HG03039 (cell line): Measurements from ENCODE around the gene RLF.
A peak's percentile ranks its signal among the peaks of the same experiment; 100 is the strongest.

Source experiments
- ATAC-seq: cut with Tn5 transposase; IDR thresholded peaks from one replicate; pipeline ENCODE4 v1.9.1; 2021; ENCODE audit warnings: mild to moderate bottlenecking, moderate library complexity; ENCODE audit not compliant: unreplicated experiment

Gene RLF, protein sequence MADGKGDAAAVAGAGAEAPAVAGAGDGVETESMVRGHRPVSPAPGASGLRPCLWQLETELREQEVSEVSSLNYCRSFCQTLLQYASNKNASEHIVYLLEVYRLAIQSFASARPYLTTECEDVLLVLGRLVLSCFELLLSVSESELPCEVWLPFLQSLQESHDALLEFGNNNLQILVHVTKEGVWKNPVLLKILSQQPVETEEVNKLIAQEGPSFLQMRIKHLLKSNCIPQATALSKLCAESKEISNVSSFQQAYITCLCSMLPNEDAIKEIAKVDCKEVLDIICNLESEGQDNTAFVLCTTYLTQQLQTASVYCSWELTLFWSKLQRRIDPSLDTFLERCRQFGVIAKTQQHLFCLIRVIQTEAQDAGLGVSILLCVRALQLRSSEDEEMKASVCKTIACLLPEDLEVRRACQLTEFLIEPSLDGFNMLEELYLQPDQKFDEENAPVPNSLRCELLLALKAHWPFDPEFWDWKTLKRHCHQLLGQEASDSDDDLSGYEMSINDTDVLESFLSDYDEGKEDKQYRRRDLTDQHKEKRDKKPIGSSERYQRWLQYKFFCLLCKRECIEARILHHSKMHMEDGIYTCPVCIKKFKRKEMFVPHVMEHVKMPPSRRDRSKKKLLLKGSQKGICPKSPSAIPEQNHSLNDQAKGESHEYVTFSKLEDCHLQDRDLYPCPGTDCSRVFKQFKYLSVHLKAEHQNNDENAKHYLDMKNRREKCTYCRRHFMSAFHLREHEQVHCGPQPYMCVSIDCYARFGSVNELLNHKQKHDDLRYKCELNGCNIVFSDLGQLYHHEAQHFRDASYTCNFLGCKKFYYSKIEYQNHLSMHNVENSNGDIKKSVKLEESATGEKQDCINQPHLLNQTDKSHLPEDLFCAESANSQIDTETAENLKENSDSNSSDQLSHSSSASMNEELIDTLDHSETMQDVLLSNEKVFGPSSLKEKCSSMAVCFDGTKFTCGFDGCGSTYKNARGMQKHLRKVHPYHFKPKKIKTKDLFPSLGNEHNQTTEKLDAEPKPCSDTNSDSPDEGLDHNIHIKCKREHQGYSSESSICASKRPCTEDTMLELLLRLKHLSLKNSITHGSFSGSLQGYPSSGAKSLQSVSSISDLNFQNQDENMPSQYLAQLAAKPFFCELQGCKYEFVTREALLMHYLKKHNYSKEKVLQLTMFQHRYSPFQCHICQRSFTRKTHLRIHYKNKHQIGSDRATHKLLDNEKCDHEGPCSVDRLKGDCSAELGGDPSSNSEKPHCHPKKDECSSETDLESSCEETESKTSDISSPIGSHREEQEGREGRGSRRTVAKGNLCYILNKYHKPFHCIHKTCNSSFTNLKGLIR (N-terminal part only)

DNA sequence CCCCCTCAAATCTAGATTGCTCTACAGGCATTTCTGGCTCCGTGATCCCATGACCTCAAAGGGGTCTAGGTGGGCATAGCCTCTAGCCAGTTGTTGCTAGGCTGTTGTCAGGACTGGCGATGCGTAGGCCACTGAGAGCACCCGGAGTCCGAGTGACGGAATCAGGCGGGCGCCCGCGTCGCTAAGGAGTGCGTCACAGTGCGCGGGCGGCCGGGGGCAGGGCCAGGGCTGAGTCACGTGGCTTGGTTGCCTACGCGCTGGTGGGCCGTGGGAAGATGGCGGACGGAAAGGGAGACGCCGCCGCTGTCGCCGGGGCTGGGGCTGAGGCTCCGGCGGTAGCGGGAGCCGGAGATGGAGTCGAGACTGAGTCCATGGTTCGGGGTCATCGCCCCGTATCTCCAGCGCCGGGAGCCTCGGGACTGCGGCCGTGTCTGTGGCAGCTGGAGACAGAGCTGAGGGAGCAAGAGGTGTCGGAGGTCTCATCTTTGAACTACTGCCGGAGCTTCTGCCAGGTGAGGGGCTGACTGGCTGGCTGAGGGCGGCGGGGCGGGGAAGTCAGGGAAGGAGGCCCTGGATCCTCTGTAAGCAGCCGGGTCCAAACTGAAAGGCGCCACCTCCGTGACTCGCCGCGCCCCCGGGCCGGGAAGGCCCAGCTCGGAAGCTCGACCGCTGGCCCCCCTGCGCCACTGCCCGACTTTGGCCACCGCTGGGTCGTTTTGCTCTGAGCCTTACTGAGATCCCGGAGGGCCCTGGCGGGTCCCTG, at the start of gene RLF:
TSS of gene RLF (plus strand) at position 263 of the 763 bp plus-strand sequence. CDS start at position 276, 13 bp downstream.
- peak; percentile 85 for ATAC-seq

DNA sequence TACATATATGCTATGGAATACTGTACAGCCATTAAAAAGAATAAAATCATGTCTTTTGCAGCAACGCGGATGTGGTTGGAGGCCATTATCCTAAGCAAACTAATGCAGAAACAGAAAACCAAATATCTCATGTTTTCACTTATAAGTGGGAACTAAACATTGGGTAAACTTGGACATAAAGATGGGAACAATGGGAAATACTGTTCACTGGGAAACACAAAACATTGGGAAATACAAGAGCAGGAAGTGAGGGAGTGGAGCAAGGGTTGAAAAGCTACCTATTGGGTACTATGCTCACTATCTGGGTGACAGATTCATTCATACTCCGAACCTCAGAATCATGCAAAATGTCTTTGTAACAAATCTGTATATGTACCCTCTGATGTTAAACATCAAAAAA, 46.8 kb upstream of the RLF start:
- ATAC-seq, result no peak

DNA sequence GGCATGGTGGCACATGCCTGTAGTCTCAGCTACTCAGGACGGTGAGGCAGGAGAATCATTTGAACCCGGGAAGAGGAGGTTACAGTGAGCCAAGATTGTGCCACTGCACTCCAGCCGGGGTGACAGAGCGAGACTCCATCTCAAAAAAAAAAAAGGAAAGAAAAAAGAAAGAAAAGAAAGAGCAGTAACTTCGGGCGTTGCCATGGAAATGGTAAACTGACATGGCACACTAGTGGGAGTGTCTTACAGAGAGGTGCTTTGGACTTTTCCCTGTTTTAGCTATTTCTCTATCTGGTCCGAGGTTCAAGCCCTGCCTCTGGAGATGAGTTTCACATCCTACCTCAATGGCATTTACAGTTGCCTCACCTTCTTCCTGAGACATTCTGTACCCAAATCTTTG, 41.1 kb upstream of the RLF start:
- no peak for ATAC-seq

DNA sequence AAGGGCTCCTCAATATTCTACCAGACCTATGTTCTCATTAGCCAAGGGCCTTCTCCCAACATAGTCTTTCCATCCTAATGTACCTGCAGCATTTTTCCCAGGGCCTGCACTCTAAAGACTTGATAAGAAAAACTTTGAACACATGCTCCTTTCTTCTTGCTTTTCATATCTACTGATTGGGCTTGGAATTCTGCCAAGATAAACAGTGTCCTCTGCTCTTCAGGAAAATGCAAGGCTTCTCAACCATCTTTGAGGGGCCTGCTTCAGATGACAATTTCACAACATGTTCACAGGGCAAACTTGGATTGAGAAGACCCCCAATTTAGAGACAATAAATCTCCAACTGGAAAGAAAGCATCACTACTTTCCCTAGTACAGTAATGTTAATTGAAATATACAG, 38.3 kb upstream of the RLF start:
- no peak for ATAC-seq

DNA sequence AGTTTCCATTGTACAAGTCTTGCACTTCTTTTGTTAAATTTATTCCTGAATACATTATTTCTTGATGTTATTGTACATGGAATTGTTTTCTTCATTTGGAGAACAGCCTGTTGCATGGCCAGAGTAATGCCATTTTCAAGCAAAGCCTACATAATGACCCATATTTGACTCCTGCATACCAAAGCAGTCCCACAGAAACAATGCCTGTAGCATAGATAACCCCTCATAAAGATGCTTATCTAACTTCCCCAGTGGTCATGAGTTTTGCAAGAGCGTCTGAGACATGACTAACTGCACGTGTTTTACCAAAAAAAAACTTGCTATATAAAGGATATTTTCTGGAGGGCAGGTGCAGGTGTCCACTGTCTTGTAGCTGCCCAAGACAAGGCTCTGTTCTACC, 30.3 kb upstream of the RLF start:
- ATAC-seq, result no peak

DNA sequence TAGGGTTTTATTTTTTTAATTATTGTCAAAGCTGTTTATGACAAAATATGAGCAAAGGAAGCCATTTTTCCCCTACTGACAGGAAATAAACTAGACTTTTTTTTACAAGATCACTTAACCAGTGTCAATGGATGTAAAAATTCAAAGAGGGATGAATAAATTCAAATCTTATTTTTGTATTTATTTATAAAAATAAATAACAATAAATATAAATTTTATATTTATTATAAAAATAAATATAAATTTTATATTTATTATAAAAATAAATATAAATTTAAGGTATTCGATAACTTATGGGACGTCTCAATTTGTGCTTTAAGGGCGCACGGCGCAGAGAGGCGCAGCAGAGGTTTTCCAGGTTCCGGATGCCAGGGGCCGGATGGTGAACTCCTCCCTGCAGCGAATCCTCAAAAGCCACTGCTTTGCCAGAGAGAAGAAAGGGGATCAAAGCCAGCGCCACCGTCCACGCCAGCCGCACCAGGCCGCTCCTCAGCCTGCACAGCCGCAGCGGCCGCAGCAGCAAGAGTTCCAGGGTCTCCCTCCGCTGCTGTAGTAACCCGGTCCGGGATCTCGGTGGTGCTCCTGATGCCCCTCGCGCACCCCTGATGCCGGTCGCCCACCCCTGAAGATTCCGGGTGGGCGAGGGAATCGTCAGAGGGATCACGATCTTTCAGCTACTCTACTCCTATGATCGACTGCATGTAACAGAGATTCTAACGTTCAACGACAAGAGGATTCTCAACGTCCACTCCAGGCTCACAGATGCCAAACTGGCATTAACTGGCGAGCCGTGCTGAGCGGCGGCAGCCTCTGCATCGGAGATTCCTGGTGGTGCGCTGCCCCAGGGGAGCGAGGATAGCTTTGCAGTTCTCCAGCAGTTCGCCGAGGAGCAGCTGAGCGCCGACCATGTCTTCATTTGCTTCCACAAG, 28.5 kb upstream of the RLF start:
- ATAC-seq, result no peak

DNA sequence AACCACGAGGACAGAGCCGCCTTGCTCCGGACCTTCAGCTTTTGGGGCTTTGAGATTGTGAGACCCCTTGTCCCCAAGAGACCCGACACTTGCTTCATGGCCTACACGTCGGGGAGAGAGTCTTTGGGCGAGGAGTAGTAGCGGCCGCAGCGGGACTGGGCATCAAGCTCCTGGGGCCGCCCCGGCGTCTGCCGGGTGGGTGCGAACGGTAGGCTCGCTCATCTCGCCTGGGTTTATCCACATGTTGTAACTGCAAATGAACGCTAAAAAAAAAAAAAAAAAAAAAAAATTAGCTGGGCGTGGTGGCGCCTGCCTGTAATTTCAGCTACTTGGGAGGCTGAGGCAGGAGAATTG, 27.9 kb upstream of the RLF start:
- no peak for ATAC-seq

DNA sequence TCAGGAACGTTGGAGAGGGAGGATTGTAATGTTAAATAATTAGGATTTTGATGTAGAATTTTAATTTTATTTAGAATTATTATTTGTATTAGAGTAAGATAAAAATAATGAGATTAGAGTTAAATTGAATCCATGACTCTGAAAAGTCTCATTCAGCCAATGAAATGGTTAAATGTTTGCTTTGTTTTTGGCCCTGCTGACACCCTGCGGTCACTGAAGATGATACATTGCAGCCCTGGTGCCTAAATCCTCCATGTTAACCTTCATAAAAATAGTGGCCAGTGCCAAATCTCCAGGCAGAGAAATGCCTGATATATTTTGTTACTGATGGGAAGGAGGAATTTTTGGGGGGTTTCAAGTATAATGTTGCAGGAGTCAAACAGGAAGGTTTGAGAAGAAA, 27.3 kb upstream of the RLF start:
- ATAC-seq, result no peak

DNA sequence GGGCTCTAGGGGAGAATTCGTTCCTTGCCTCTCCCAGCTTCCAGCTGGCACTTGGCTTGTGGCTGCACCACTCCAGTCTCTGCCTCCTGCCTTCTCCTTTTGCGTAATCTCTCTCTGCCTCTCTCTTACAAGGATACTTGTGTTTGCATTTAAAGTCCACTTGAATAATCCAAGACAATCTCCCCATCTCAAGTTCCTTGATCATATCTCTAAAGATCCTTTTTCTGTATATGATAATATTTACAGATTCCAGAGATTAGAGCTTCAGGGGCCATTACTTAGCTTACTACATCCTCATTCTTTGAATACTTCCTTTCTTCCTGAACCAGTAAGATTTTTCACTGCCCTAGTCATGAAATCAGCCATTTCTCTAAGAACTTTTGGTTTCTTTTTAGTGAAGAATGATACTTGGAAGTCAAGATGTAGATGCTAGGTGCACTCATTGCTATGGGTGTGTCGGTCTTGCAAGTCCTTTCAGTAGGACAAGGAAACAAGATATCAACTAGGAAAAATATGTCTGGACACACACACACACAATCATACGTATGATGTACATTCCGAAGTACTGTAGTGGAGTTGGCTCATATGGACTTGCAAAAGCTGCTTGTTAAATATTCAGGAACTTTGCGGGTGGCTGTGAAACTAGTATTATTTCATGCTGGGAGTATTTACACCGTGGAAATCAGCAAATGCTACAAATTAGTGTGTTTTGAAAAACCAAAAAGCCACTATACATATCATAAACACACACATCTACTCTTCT, 20.8 kb upstream of the RLF start:
- ATAC-seq, result no peak

DNA sequence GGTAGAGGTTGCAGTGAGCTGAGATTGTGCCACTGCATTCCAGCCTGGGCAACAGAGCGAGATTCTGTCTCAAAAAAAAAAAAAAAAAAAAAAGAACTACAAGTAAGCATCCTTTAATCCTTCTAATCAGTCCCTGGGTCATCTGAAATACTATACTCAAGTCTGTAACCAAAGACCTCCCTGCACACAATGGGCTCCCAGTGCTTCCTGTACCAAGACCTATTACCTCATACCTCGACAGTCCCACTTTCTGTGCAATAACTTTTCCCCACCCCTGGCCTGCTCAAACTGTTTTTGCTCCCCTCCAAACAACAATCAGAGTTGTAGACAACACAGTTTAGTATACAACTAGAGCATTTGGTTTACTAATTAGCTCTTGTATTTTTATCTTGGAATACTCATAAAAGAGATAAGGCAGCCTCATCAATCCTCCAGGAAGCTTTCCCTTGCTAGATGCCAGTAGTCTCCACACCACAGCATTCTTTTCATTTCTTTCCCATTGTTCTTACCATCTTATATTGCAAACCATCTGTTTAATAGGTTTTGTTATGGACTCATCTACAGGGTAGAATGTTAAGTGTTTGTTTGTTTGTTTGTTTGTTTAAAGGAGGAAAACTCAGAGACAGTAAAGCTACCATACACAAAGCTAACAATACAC, 19.2 kb upstream of the RLF start:
- ATAC-seq, result no peak

DNA sequence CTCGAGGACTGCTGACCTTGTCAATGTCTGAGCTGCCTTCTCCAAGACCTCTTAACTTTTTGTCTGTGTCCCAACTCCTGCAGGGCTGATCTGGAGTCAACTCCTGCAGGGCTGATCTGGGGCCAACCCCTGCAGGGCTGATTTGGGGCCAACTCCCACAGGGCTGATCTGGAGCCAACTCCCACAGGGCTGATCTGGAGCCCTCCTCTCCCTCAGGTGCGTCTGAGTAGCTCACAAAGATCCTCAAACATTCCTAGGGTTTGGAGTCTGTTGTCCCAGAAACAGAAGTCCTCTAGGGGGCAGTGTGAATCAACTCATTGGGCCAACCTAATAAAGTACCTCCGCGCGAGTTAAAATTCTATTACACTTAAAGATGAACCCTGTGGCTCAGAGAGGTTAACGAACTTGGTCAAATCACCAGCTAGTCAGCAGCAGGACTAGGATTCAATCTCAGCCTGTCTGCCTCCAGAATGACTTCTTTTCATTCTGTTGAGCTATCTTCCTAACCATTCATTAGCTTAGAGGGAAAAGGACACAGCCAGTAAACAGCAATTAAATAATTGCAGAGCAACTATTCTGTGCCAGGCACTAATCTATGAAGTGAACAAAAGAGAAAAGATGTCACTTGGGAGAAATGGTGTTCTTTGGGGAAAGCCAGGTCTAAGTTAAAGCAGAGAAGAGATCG, 17.2 kb upstream of the RLF start:
- no peak for ATAC-seq

DNA sequence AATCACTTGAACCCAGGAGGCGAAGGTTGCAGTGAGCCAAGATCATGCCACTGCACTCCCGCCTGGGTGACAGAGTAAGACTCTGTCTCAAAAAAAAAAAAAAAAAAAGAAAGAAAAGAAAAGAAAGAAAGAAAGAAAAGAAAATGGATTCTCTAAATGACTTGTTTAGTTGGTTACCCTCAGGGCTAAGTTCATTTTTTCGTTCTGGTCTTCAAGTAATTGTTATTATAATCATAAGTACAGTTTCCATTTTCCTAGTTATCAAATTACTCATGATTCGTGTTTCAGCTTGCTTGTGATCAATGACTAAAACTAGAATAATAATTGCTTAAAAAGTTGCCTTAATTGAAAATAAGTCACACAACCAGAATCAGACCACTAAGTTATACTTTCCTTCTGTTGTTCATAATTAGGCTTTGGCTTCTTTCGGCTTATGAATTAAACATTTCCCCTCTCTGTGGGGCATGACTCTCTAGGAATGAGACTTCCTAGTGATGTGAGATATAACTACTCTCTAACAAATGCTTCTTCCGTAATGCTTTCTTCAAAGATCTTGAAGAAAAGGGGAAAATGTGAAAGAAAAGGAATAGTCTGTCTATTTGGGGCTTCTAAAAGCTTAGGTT, 9.6 kb upstream of the RLF start:
- no peak for ATAC-seq

DNA sequence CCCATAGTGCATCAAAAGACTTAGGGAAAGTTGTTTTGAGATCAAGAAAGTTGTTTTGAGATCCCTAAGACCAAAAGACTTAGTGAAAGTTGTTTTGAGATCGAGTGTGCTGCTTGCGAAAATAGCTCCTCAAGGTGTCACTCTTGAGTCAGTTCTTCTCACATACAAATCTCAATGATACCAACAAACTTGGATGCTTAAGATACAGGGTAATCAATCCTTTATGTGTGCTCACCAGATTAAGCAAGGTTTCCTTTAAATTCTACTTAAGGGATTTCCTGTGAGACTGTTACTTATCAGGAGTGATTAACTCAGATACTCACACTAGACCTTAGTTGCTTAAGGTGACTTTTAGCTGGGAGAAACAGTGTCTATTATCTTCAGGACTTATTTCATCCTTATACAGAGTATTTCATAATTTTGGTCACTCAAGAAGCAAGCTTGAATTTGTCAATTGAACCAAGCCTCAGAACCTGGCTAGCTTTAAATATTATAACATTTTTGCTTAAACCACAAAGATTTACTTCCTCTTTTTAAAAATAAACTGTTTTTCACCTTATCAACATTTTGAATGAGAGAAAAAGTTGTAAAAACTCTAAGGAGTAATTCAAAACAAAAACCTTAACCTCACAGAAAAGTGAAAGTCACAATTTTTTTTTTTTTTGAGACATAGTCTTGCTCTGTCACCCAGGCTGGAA, 8.0 kb upstream of the RLF start:
- ATAC-seq, result peak; percentile 27

DNA sequence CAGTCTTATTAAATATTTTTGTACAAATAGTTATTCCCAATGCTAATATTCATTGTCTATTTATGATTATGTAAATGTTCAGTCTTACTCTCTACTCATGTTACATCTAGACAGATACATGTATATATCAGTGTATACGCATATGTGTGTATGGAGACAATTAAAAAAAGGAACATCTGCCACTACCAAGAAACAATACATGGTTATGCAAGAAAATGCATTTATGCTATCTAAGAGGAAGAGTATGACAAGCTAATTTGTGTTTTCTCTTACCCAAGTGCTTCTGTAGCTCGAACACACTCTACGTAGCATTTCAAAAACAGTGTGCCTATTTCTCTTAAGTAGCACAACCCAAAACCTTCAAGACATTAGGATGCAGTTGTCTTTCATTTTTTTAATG, 6.1 kb upstream of the RLF start:
- ATAC-seq, result no peak

DNA sequence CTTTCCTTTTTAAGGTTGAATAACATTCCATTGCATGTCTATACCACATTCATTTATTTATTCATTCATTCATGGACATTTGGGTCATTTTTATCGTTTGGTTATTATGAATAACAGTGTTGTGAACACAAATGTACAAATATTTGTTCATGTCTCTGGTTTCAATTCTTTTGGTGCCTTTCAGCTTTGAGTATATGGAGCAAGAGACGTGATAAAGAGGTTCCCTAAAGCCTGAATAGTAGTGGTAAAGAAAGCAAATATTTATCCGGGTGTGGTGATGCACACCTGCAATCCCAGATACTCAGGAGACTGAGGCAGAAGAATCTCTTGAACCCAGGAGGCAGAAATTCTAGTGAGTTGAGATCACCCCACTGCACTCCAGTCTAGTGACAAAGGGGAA, 5.3 kb upstream of the RLF start:
- ATAC-seq, result no peak

DNA sequence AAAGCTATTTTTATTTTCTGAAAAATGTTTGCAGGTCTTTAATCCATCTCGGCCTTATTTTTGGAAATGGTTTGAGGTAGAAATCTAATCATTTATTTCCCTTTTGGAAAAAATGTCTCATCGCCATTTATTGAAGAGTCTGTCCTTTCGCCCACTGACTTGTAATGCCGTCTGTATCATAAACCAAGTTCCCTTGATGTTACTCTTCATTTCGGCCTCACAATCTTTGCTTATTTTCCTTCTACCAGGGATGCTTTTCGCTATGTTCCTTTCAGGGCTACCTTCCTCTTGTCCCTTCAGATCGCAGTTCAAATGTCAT, 422 bp upstream of the RLF start:
- no peak for ATAC-seq

DNA sequence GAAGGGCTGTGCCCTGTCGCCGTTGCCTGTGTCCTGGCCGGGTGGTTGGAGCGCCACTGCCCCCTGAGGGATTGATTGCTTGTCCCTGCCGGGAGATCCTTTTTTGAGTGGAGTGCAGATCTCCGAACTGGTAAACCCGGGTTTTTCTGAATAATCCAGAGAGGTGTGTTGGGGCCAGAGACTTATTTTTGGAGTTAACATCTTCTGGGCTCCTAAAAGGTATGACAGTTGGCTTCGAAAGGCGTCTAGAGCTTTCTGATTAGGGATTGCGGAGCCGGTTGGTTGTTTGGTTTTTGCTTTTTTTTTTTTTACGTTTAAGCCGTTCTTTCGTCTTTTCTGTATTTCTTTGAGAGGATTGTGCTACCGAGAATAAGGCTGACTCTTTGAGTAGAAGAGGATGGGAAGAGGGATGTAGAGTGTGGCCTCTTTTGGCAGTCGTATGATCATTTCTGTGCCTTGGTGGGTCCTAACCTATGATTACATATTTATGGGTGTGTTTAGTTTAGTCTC, 756 bp downstream of the RLF start:
- ATAC-seq, result peak; percentile 22
